GM18861 (cell line): ENCODE results near the gene ADAMTS14.
"Not testable (repeated sequence)": the region's sequence is repeated elsewhere in the genome, so short reads cannot be mapped to it uniquely, and the experiment has no call there.

ENCODE experiments used
- ATAC-seq: cut with Tn5 transposase; IDR thresholded peaks from one replicate; pipeline ENCODE4 v1.9.1; 2021; ENCODE audit not compliant: unreplicated experiment

Gene ADAMTS14

GRCh38 chr10:70657041-70657440 lies 15.3 kb upstream of the ADAMTS14 start:
- ATAC-seq = no peak

GRCh38 chr10:70658582-70659136 lies 13.6 kb upstream of the ADAMTS14 start:
- ATAC-seq = no peak

- ATAC-seq = no peak
Observed at GRCh38 chr10:70659306-70659705, 13.0 kb upstream of the ADAMTS14 start.

GRCh38 chr10:70660722-70661121 lies 11.6 kb upstream of the ADAMTS14 start:
- no peak for ATAC-seq

- ATAC-seq = no peak
Observed at GRCh38 chr10:70661623-70662361, 10.5 kb upstream of the ADAMTS14 start.

- ATAC-seq = no peak
Observed at GRCh38 chr10:70662362-70663220, 9.7 kb upstream of the ADAMTS14 start.

- not testable (repeated sequence) for ATAC-seq
Observed at GRCh38 chr10:70663458-70664409, 8.6 kb upstream of the ADAMTS14 start.

GRCh38 chr10:70664702-70665195 lies 7.6 kb upstream of the ADAMTS14 start:
- no peak for ATAC-seq

- ATAC-seq = no peak
Observed at GRCh38 chr10:70666960-70667798, 5.1 kb upstream of the ADAMTS14 start.

GRCh38 chr10:70667818-70668217 lies 4.5 kb upstream of the ADAMTS14 start:
- not testable (repeated sequence) for ATAC-seq

- ATAC-seq = no peak
Observed at GRCh38 chr10:70668454-70668970, 3.8 kb upstream of the ADAMTS14 start.

GRCh38 chr10:70669015-70669414 lies 3.3 kb upstream of the ADAMTS14 start:
- no peak for ATAC-seq

- ATAC-seq = no peak
Observed at GRCh38 chr10:70669732-70670317, 2.5 kb upstream of the ADAMTS14 start.

GRCh38 chr10:70671619-70672164 lies 614 bp upstream of the ADAMTS14 start:
- ATAC-seq = no peak

GRCh38 chr10:70673043-70673928 lies 980 bp downstream of the ADAMTS14 start:
- ATAC-seq = no peak

- ATAC-seq = no peak
Observed at GRCh38 chr10:70673929-70674559, 1.7 kb downstream of the ADAMTS14 start.
